ENCODE data around the gene ACTL6B. TPM values are rescaled to one million over a fixed set of nuclear protein-coding genes. Genes with fewer than 3 reads are reported as not detected.

ACTL6B gene
- total and polyA plus RNA-seq, 2 of the 8 experiments (the other 6 are each of a cell fraction or from before 2014, with no cell fraction given): 2.1 to 4.5 TPM

DNA sequence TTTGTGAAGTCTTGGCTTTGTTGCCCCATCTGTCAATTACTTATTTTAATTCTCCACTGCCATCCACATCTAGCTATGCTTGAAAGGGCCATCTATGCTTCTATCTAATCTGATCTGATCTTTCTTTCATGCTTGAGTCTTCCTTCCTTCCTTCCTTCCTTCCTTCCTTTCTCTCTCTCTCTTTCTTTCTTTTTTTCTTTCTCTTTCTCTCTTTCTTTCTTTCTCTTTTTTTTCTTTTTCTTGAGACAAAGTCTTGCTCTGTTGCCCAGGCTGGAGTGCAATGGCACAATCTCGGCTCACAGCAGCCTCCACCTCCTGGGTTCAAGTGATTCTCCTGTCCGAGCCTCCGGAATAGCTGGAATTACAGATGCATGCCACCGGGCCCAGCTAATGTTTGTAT is 26.2 kb downstream of the ACTL6B start (continued):
- no peak for TF ChIP-seq SIN3A (conservative IDR thresholded peaks at IDR 0.05 in 1 of 2, IDR thresholded peaks at IDR 0.05 in 1 of 2; ENCODE audit: low read depth in 1 of 2, low read length in 2 of 2)
- no peak for TF ChIP-seq MAFK (IDR thresholded peaks at IDR 0.05; ENCODE audit: low read depth, low read length)
- no peak for TF ChIP-seq SIX5 (IDR thresholded peaks at IDR 0.05; ENCODE audit: low read depth, low read length)
- TF ChIP-seq CTBP2 (IDR thresholded peaks at IDR 0.05; ENCODE audit: borderline replicate concordance, insufficient read depth, insufficient read length, low read length): no peak
- TF ChIP-seq CBX5 (IDR thresholded peaks at IDR 0.05; ENCODE audit: low read depth, low read length): no peak
- no peak for TF ChIP-seq CBX8 (IDR thresholded peaks at IDR 0.05; ENCODE audit: borderline replicate concordance, low read depth, low read length)

Data from H1 (cell line).